MCF 10A (cell line): ENCODE results near the gene SPDYC. TPM values are rescaled to one million over a fixed set of nuclear protein-coding genes. Genes with fewer than 3 reads are reported as not detected.

Source experiments
- BruUV-seq: library from RNA; stranded (reverse); fragments of 400-500 nt; replicated peaks from 2 replicates; lab custom pipeline; 2021; lab: Mats Ljungman, UMichigan
- CTCF ChIA-PET: fragments of 300-600 bp; sonication (Branson Sonifier 250); formaldehyde crosslinking; extraction: SDS; loops from one replicate; lab custom pipeline; 2021; ENCODE audit warnings: antibody characterized with exemption, inconsistent platforms; lab: Yijun Ruan, JAX
- POLR2A ChIA-PET: fragments of 300-600, 350-650 bp; sonication (Branson Sonifier 250); formaldehyde crosslinking; extraction: SDS; loops from one replicate; lab custom pipeline; 2020; ENCODE audit warnings: antibody characterized with exemption, inconsistent platforms; lab: Yijun Ruan, JAX
- DNase-seq: peaks from one replicate; pipeline ENCODE4 v3.0.0-alpha.2; 2018; ENCODE audit not compliant: unreplicated experiment
- H3K27ac Mint-ChIP-seq: one replicate; pipeline ENCODE4 v1.8.0; 2022; ENCODE audit warnings: mild to moderate bottlenecking, low read depth, mixed read lengths; ENCODE audit not compliant: unreplicated experiment
- H3K27me3 Mint-ChIP-seq: one replicate; pipeline ENCODE4 v1.8.0; 2022; ENCODE audit warnings: mixed read lengths; ENCODE audit not compliant: insufficient read depth, unreplicated experiment
- H3K36me3 Mint-ChIP-seq: one replicate; pipeline ENCODE4 v1.8.0; 2022; ENCODE audit warnings: mild to moderate bottlenecking, moderate library complexity, mixed read lengths; ENCODE audit not compliant: insufficient read depth, unreplicated experiment
- H3K4me1 Mint-ChIP-seq: one replicate; pipeline ENCODE4 v1.8.0; 2022; ENCODE audit warnings: mixed read lengths; ENCODE audit not compliant: insufficient read depth, unreplicated experiment
- H3K4me3 Mint-ChIP-seq: one replicate; pipeline ENCODE4 v1.8.0; 2022; ENCODE audit warnings: mild to moderate bottlenecking, moderate library complexity, mixed read lengths; ENCODE audit not compliant: unreplicated experiment
- H3K9me3 Mint-ChIP-seq: one replicate; pipeline ENCODE4 v1.8.0; 2022; ENCODE audit warnings: mixed read lengths; ENCODE audit not compliant: unreplicated experiment
- CTCF ChIP-seq: fragments of 200-600 bp; IDR thresholded peaks from one replicate; pipeline ENCODE4 v1.8.0; 2022; ENCODE audit warnings: antibody characterized with exemption, mild to moderate bottlenecking; ENCODE audit not compliant: unreplicated experiment
- intact Hi-C: fragments of 100-400 bp; cut with micrococcal nuclease; formaldehyde crosslinking; loops from 2 replicates; pipeline ENCODE4 v1.14.1; 2022
- total RNA-seq: library from RNA; stranded (reverse); gene quantifications from 2 replicates; pipeline ENCODE4 v1.2.3, GENCODE V29; 2022

SPDYC gene
- total RNA-seq, 1 experiment from 2014 or later = not detected

- Mint-ChIP-seq H3K4me1 (no peaks in the 10 kb centered on the region), H3K4me3 (no peak overlapping the region), H3K36me3 (peaks cover 55% of the 10 kb centered on the region), H3K9me3 (no peaks in the 10 kb centered on the region), H3K27ac (no peak overlapping the region), H3K27me3 (no peaks in the 10 kb centered on the region)
- ChIA-PET CTCF (interaction anchor here (1.4 kb wide), 1 partner anchor 10 kb away, joined by 3 read pairs; no protein-coding TSS in a partner anchor), POLR2A (interaction anchor here (0.7 to 1.3 kb wide), 5 partner anchors 10 to 394 kb away, joined by 3 read pairs; no protein-coding TSS in a partner anchor)
- no TSS peak for BruUV-seq
- no peak for DNase-seq
- intact Hi-C loops = no loop called here
- no peak for TF ChIP-seq CTCF
Measured at GRCh38 chr11:65209711-65210360, 39.8 kb downstream of the SPDYC start.

- POLR2A ChIA-PET = interaction anchor here (1.0 to 1.3 kb wide), 2 partner anchors 14 to 48 kb away, joined by 3 read pairs; no protein-coding TSS in a partner anchor
- Mint-ChIP-seq H3K27me3 (no peaks in the 10 kb centered on the region), H3K4me3 (no peak overlapping the region), H3K4me1 (peaks cover under 1% of the 10 kb centered on the region), H3K9me3 (peaks cover 1% of the 10 kb centered on the region), H3K36me3 (peaks cover 55% of the 10 kb centered on the region), H3K27ac (no peak overlapping the region)
- TF ChIP-seq CTCF = no peak
- no TSS peak for BruUV-seq
- DNase-seq = no peak
- CTCF ChIA-PET = interaction anchor here (1.4 kb wide), 1 partner anchor 10 kb away, joined by 3 read pairs; no protein-coding TSS in a partner anchor
- intact Hi-C loops = no loop called here
Measured at GRCh38 chr11:65210361-65210731, 40.3 kb downstream of the SPDYC start.

GRCh38 chr11:65210748-65211147, 40.7 kb downstream of the SPDYC start:
- Mint-ChIP-seq H3K9me3 (peaks cover 5% of the 10 kb centered on the region), H3K4me1 (peaks cover 5% of the 10 kb centered on the region), H3K27ac (no peak overlapping the region), H3K36me3 (peaks cover 51% of the 10 kb centered on the region), H3K4me3 (no peak overlapping the region), H3K27me3 (no peaks in the 10 kb centered on the region)
- ChIA-PET CTCF (interaction anchor here (1.3 kb wide), 1 partner anchor 15 kb away, joined by 5 read pairs; no protein-coding TSS in a partner anchor), POLR2A (interaction anchor here (1.0 to 1.3 kb wide), 2 partner anchors 14 to 48 kb away, joined by 3 read pairs; no protein-coding TSS in a partner anchor)
- intact Hi-C loops = no loop called here
- DNase-seq = no peak
- no TSS peak for BruUV-seq
- TF ChIP-seq CTCF = no peak

GRCh38 chr11:65211293-65212105, 41.5 kb downstream of the SPDYC start:
- peaks cover 43% of the 10 kb centered on the region for H3K36me3 Mint-ChIP-seq
- no peaks in the 10 kb centered on the region for H3K27me3 Mint-ChIP-seq
- no peak overlapping the region for H3K27ac Mint-ChIP-seq
- BruUV-seq = TSS peak; percentile 76
- ChIA-PET POLR2A (interaction anchor here (0.6 to 0.9 kb wide), 2 partner anchors 9 to 59 kb away, joined by 3 to 4 read pairs; no protein-coding TSS in a partner anchor), CTCF (interaction anchor here (0.9 to 1.3 kb wide), 3 partner anchors 13 to 18 kb away, joined by 3 to 5 read pairs (median 3); no protein-coding TSS in a partner anchor)
- peaks cover 8% of the 10 kb centered on the region for H3K9me3 Mint-ChIP-seq
- peaks cover 6% of the 10 kb centered on the region for H3K4me1 Mint-ChIP-seq
- H3K4me3 Mint-ChIP-seq = no peak overlapping the region
- DNase-seq = no peak
- no peak for TF ChIP-seq CTCF
- intact Hi-C loops = no loop called here
